AG04450 (cell line): ENCODE data around the gene POU3F2. TPM values are rescaled to one million over a fixed set of nuclear protein-coding genes. Genes with fewer than 3 reads are reported as not detected.

Source experiments
- CTCF ChIA-PET: fragments of 300-600, 350-600 bp; formaldehyde crosslinking; extraction: SDS; loops from one replicate; lab custom pipeline; 2022; ENCODE audit warnings: antibody characterized with exemption, inconsistent platforms; lab: Charles Lee
- POLR2A ChIA-PET: fragments of 350-600 bp; formaldehyde crosslinking; extraction: SDS; loops from one replicate; lab custom pipeline; 2021; ENCODE audit warnings: antibody characterized with exemption, inconsistent platforms; lab: Yijun Ruan, JAX
- DNase-seq: peaks from one replicate; pipeline ENCODE4 v3.0.0-alpha.2; 2011; ENCODE audit warnings: low read depth, low spot score
- H3K27ac ChIP-seq: one replicate; pipeline ENCODE4 v1.5.1; 2012; ENCODE audit warnings: low read depth, low read length, control low read depth
- H3K27me3 ChIP-seq: one replicate; pipeline ENCODE4 v1.6.0; 2012; ENCODE audit warnings: low read length; ENCODE audit not compliant: control insufficient read depth, insufficient read depth
- H3K4me3 ChIP-seq: 2 replicates; pipeline ENCODE4 v1.5.1; 2011; ENCODE audit warnings: mild to moderate bottlenecking, low read depth, low read length, control low read depth
- H3K9me3 ChIP-seq: 2 replicates; pipeline ENCODE4 v1.5.1; 2012; ENCODE audit warnings: low read length; ENCODE audit not compliant: control insufficient read depth, insufficient read depth
- CTCF ChIP-seq: IDR thresholded peaks from 2 replicates; pipeline ENCODE4 v1.5.1; 2011; ENCODE audit warnings: low read depth, low read length, control low read depth, inconsistent platforms
- polyA plus RNA-seq: library from polyadenylated mRNA; depleted of rRNA; stranded (reverse); fragments of >200 nt; gene quantifications from 2 replicates; pipeline ENCODE4 v1.2.3, GENCODE V29; 2011

The POU3F2 gene
- polyA plus RNA-seq, 1 experiment: not detected

- peaks cover 79% of the 10 kb centered on the region for H3K27me3 ChIP-seq
- DNase-seq: no peak
- H3K27ac ChIP-seq: no peak overlapping the region
- CTCF ChIA-PET: no interaction called here
- POLR2A ChIA-PET: no interaction called here
- H3K9me3 ChIP-seq: no peaks in the 10 kb centered on the region; the same call in 1 of the 2 replicates
- no peak for TF ChIP-seq CTCF
- no peak overlapping the region for H3K4me3 ChIP-seq
Observed at GRCh38 chr6:98825600-98826230, 8.7 kb upstream of the POU3F2 start.

DNA sequence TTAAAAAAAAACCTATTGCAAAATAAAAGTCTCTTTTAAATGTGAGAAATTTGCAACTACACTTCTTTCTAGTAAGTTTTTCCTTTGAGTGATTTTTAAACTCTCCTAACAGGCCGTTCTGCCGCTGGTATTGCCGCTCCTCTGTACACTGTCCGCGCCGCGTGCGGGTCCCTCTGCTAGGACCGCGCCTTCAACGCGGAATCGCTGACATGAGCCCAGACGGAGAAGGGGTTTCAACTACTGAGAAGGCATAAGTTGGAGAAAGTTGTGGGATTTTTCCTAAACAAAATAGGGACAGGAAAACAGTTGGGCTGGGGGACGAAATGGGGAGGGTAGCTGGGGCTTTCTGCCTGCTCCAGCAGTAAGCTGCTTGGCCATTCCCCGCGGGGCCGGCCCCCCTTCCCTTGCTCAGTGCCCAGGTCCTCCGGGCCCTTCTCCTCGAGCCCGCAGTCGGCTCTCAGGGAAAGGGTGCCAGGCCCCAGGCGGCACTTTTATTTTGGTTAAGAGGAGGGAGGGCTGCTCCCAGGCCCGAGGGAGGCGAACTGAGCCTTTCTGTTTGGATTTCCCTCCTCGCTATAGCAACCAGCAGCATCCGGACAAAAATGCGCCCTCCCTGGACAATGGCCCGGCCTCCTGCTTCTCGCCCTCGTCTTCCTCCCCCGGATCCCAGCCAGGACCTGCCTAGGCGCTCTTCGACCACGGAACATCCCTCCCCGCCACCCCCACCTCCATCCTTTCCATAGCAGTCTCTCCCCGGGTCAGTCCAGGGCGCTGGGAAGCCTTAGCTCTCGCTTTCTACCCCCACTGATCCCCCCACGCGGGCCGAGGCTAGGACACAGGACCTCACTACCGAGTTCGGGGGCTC is 6.8 kb upstream of the POU3F2 start:
- DNase-seq: no peak
- ChIA-PET CTCF (no interaction called here), POLR2A (no interaction called here)
- peaks cover 4% of the 10 kb centered on the region; the same call in 1 of the 2 replicates for H3K9me3 ChIP-seq
- no peak overlapping the region for H3K4me3 ChIP-seq
- H3K27me3 ChIP-seq: peaks cover 90% of the 10 kb centered on the region
- no peak for TF ChIP-seq CTCF
- H3K27ac ChIP-seq: no peak overlapping the region

- no peak overlapping the region for H3K27ac ChIP-seq
- peaks cover 95% of the 10 kb centered on the region for H3K27me3 ChIP-seq
- no peak for DNase-seq
- ChIA-PET POLR2A (no interaction called here), CTCF (interaction anchor here (2.5 kb wide), 1 partner anchor 18 kb away, joined by 10 read pairs; no protein-coding TSS in a partner anchor)
- no peak overlapping the region for H3K4me3 ChIP-seq
- H3K9me3 ChIP-seq: peaks cover 4% of the 10 kb centered on the region; the same call in 1 of the 2 replicates
- no peak for TF ChIP-seq CTCF
Observed at GRCh38 chr6:98828211-98828788, 6.1 kb upstream of the POU3F2 start.

DNA sequence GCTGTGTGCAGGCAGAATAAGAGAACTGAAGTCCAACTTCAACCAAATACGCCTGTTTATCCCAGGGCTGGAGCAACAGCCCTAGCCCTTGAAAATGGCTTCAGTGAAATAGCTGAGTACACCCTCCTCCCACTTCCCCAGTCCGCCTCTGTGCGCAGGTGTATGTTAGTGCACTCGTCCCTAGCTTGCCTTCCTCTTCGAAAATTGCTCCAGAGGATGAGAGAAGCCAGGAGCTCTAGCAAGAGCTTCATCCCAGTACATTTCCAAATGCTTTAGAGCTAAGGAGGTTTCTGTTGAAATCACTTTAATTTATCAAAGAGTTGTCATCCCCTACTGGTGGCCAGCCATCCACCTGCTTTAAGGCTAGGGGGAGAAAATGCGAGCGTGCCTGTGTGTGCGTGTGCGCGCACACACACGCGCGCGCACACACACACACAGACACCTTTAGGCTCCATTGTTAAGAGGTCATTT is 5.4 kb upstream of the POU3F2 start:
- peaks cover 4% of the 10 kb centered on the region; the same call in 1 of the 2 replicates for H3K9me3 ChIP-seq
- no peak overlapping the region for H3K27ac ChIP-seq
- CTCF ChIA-PET: interaction anchor here (2.5 kb wide), 1 partner anchor 17 kb away, joined by 10 read pairs; no protein-coding TSS in a partner anchor
- POLR2A ChIA-PET: no interaction called here
- no peak for DNase-seq
- TF ChIP-seq CTCF: no peak
- H3K4me3 ChIP-seq: no peak overlapping the region
- H3K27me3 ChIP-seq: peaks cover 95% of the 10 kb centered on the region
